GM18519 (cell line): ENCODE measurements around the gene ANKRD63.

ENCODE experiments used
- ATAC-seq: cut with Tn5 transposase; IDR thresholded peaks from one replicate; pipeline ENCODE4 v1.9.1; 2021; ENCODE audit warnings: mild to moderate bottlenecking, moderate library complexity; ENCODE audit not compliant: unreplicated experiment, low FRiP score

The ANKRD63 gene

DNA sequence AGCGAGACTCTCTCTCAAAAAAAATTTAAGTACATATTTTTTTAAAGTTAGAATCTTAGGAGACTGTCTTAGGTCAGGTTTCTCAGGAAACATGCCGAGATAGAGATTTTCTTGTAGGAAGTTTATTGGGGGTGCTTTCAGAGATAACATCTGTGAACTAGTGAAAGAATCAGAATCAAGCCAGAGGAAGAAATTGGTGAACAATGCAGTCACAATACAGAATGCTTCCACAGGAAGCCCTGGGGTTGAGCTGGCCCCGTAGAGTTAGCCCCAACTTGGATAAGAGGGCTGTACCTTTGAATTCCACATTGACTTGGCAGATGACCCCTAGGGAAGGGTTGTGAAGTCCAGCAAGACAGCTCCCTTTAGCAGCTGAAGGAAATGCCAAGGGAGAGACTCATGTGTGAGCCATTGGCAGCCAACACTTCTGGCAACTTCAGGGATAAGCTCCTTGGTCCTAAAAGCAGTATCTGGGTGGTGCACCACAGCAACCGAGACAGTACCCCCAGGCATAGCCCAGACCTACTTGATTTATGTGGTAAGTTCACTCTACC, 31.9 kb upstream of the ANKRD63 start:
- no peak for ATAC-seq

DNA sequence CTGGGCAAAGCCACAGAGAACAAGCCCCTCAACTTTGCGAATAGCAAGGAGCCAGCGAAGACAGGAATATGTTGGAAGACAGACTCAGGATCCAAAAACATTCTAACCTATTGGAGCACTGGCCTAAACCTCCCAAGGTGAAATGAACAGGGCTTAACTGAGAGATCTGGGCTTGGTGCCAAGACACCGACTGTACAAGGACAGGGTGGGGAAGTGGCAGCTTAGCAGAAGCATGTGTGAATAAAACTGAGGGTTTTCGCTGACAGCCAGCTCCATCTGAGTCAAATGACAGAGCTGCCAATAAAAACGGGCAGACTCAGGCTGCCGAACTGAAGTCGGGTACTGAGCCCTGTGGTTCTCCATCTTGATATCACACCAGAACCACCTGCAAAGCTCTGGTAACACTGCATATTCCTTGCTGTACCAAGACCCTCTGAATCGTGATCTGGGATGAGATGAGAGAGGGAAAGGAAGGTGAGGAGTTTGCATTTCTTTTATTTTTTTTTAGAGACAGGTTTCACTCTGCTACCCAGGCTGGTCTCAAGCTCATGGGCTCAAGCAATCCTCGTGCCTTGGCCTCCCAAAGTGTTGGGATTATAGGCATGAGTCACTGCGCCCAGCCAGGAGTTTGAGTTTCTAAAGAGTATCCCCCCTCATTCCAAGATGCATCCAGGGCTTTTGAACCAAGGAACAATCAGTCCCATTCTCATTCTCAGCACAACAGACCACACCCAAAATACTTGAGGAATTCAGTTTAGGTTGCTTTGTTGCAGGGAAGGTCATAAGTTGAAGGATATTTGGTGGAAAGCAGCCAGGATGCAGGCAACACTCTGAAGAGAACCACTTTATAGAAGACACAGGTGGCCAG, 30.9 kb upstream of the ANKRD63 start:
- ATAC-seq, result no peak

DNA sequence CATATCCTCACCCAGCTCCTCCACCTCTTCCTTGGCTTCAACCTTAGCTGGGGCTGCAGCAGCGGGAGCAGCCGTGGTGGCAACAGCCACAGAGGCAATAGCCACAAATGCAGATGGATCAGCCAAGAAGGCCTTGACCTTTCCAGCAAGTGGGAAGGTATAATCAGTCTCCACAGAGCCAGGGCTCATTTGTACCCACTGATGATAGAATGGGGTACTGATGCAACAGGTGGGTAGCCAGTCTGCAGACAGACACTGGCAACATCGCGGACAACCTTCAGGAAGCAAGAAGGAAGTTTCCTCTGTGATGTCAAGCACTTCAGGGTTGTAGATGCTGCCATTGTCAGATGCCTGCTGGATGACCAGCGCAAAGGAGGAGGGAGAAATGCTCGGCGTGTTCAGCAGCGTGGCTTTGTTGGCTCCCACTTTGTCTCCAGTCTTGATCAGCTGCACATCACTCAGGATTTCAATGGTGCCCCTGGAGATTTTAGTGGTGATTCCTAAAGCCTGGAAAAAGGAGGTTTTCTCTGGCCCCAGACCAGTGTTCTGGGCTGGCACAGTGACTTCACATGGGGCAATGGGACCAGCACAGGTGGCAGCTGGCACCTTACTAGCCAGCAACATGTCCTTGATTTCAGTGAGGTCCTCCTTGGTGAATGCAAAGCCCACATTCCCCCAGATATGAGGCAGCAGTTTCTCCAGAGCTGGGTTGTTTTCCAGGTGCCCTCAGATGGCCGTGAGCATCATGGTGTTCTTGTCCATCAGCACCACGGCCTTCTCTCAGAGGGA, 29.7 kb upstream of the ANKRD63 start:
- no peak for ATAC-seq

DNA sequence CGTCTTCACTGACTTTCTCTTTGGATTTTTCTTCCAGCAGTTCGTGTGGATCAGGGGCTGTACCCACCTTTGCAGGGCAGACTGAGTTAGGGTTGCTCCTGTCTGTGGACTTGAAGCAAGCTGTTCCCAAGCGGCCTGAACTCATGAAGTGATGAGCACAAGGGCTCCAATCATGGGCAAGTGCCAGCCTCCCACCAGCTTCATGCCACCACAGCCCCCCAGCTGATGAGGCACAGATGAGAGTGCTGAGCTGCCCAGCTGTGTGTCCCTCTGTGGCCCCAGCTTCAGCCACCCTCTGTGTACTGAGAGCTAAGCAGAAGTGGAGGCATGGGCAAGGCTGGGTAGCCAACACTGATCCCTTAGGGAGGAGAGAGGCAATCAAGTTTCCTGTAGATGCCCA, 28.1 kb upstream of the ANKRD63 start:
- no peak for ATAC-seq

DNA sequence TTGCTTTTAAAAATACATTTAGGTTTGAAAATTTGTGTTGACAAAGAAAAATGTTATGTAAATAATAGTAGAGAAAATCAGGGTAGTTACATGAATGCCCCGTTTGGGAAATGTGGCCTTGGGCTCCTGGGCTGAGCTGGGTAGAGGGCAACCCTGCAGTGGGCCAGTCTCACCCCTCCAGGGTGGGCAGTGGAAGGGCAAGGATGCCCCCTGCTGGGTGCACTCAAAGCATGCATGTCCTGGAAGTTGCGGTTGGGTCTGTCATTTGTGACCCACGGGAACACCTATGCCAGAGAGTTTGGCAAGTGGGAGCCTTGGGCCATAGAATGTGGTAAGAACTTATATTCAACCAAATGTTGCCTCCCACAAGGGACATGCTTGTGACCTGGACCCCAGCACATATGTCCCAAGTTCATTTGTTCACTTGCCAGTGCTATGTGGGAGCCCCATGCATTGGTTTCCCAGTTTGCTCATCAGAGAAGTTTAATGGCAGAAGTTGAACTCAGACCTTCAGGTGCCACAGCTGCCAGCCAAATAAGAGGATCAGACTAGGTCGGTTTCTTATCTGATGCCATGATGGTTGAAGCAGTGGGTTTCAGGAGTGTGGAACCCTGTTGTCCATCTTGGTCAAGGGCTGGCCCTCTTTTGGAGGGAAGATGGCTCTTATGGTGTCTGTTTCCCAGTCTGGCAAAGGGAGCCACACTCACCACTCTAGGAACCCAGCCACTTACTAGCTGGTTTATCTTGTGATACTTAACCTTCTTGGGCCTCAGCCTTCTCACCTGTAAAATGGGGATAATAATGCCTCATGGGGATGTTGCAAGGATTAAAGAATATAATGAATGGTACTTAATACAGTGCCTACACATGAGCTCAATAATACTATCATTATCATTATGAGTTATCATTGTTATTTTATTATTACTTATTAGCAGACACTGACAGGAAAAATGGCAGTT, 27.4 kb upstream of the ANKRD63 start:
- ATAC-seq, result no peak

DNA sequence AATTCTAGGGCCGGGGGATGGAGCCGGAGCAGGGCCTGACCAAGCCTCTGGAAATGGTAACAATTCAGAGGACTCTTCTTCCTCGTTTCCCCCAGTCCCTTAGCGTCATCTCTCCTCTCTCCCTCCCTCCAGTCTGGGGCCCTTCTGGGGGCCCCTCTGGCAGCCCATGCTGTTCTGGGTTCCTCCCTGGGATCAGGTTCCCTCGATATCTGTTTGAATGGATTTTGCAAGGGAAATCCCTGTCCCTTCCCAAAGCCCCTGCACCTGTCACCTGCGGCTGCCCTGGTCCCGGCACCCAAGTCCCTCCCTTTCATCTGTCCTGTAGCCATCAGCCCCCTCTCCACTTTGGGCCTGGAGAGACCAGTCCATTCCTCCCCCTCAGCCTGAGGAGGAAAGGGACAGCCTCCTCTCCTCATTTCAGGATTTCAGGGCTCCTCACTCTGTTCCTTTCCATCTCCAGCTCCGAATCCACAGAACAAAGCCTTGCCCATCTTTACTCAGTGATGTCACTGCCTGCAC, 26.5 kb upstream of the ANKRD63 start:
- ATAC-seq, result no peak

DNA sequence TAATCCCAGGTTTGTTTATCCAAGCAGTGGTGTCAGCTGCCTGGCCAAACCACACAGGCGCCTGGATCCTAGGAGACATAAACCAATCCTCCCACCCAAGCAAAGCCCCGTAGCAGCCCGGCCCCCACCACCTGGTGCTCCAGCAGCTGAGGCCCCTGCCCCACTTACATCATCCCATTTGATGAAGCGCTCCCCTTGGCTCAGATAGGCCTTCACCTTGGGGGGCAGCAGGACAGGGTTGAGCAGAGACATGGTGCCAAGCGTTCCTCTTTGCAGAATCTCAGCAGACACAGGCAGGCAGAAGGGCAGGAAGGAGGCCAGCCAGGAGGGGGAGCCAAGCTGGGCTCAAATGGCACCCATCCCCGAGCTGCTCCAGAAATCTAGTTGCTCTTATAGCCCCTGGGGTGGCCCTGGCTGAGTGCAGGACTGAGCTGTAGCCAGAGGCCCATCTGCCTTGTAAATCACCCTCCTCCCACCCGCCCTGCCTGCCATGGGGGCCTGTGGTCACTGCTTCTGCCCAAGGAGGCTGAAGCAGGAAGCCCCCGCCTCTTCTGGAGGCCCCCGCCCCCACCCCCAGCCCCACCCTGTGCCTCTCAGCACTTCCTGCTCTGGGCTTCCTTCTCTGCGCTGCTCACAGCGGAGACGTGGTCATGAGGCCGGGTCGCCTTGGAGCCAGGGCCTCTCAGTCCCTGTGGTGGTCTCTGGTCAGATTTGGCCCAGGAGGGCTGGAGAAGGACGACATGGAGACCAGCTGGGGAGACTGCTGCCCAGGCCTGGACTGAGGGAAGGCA, 24.8 kb upstream of the ANKRD63 start, which contains the start of gene PLCB2:
Gene PLCB2 (minus strand): TSS at position 515 of the 791 bp plus-strand sequence. CDS start 263 bp downstream, at position 252.
- ATAC-seq, result no peak

DNA sequence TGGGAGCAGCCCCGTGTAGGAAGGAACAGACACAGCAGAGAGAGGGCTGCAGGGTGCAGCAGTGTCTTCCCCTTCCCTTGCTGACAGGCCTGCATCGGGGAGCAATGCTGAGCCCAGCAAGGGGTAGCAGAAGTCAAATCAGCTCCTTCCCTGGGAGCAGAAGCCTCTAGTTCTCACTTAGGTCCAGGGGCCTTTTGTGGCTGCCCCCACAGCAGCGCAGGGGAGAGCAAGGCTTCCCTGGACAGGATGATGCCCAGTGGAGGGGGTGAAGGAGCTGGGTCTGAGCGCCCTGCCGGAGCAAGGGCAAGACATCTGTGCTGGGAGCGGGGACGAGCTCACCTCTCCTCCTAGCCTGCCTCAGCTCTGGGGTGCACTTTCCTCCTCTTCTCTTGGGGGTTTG, 24.0 kb upstream of the ANKRD63 start:
- no peak for ATAC-seq

DNA sequence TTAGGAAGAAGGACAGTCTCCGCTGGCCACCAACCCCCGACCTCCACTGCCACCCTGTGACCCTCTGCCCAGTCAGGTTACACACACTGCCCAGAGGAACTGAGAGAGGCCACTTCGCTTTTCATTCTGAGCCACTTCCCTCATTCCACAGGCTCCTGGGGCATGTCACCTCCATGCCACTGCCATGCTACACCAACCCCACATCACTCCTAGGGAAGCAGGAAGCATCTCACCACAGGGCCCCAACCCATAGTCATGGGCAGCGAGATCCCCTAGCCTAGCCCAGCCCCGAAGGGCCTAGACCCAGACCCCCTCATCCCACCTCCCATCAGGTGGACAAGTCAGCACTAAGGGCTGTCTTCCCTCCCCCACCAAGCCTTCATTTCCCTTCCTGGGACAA, 23.5 kb upstream of the ANKRD63 start:
- ATAC-seq, result no peak

DNA sequence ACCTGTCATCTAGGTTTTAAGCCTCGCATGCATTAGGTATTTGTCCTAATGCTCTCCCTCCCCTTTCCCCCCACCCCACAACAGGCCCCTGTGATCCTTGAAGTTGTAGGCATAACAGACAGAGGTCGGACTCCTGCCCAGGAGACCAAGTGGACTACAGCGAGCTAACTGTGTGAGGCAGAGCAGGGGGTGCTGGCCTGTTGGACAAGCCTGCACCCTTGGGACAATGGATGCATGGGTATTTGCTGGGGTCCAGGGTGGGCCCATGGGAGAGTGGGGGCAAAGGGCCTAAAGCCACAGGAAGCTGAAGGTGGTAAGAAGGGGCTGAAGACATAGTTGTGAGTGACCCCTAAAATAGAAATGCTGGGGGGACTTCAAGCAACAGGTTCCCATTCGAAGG, 22.4 kb upstream of the ANKRD63 start:
- ATAC-seq, result no peak

DNA sequence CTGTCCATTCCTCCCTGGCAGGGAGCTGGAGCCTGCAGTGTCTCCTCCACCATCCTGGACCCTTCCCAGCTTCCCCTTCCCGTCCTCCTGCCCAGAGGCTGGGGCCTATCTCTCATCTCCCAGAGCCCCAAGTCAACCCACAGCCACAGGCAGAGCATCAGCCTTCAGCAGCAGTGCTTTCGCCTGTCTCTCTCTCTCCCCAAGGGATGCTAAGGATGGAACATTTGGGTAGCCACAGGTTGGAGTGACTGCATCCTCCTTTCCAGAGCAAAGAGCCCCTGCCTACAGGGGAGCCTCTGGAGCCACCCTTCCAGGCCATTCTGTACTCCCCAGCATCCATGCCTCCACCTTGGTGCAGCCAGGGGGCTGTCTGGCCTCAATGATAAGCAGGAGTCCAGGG, 20.7 kb upstream of the ANKRD63 start:
- no peak for ATAC-seq

DNA sequence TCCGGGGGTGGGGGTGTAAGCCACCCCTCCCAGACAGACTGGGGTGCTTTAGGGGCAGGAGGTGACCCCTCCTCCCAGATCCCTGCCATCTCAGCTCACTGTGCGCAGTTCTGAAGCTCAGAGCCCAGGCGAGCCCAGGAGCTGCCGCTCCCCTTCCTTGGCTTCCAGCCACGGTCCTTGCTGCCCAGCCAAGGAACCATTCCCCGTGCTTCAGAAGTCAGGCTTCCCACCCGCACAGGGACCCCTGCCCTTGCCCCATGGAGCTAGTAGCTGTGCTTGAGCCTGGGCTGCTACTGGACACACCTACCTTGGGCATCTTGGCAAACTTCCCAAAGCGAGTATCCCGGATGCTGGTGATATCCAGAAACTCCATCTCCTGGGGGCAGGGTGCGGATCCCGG, 20.1 kb upstream of the ANKRD63 start:
- no peak for ATAC-seq

DNA sequence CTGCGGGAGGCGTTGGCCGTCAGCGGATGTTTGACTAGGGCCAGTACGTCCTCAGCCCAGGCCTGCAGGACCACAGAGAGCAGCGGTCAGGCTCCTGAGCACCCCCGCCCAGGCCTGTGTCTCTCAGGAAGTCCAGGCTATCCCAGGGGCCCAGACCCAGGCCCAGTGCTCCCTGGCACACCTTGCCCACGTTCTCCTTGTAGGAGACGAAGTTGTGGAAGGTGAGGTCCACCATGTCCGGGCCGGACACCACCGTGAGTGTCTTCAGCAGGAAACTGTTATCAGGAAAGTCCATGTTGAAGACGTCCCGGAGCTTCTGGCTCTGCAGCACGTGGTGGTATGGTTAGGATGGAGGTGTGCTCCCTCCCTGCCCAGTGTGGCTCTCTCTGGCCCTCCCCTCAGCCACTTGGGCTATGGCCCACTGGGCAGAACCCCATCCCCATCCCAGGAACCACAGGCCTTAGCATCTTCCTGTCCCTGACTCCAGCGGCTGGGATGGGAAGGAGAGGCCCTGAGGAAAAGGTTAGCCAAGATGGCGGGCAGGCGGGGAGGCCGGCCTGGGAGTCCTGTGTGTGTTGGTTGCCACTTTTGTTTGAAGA, 19.5 kb upstream of the ANKRD63 start:
- ATAC-seq, result no peak

DNA sequence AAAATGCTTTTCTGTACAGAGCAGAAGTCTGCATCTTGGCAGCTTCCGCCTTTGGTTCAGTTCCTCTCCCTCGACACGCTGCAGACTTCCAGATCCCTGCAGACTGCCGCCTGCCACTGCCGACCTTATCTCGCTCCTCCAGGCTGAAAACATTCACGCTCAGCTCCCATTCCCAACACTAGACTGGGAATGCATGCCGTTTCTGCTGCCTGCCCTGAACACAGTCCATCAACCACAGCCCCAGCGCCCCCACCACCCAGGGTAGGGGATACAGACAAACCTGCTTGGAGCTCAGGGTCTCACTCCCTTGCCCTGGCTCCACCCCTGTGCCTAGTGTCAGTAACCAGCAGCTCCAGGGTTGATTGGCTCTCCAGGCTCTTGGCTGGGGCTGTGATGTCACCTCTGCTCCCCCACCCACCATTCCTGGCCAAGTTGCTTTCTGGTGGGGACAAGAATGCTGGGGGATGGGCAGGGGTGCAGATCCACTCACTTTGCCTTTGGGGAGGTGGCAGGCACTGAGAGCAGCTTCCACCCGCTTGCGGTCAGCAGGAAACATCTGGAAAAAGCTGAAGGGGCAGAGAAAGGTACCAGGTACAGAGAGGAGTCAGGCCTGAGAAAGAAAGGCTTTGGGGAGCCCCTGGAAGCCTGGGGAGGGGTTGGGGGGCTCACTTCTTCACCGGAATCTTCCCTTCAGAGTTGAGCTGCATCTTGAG, 18.8 kb upstream of the ANKRD63 start:
- no peak for ATAC-seq

DNA sequence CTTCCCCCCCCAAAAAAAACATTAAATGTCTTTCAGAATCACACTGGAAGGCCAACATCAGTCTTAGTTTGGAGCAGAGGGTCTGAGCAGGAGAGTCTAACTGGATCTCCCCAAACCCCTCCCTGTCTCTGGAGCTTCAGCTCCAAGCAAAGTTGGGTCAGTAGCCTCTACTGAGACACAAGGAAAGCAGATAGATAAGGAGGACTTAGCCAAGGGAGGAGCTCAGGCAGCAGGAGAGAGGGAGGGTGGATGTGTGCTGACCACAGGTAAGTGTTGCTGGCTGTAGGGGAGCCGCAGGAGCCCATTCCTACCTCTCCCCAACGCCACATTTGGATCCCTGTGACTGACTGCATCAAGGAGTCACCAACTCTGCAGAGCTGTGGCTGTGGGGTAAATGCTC, 17.9 kb upstream of the ANKRD63 start:
- ATAC-seq, result no peak

DNA sequence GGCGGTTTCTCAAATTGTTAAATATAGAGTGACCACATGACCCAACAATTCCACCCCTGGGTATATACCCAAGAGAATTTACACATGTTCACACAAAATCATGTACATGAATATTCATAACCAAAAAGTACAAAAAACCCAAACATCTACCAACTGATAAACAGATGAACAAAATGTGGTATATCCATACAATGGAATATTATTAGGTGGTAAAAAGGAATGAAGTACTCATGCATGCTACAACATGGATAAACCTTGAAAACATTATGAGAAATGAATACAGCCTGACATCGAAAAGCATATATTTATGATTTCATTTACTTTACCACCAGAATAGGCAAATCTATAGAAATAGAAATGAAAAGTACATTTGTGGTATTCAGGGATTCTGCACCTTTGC, 17.5 kb upstream of the ANKRD63 start:
- no peak for ATAC-seq

DNA sequence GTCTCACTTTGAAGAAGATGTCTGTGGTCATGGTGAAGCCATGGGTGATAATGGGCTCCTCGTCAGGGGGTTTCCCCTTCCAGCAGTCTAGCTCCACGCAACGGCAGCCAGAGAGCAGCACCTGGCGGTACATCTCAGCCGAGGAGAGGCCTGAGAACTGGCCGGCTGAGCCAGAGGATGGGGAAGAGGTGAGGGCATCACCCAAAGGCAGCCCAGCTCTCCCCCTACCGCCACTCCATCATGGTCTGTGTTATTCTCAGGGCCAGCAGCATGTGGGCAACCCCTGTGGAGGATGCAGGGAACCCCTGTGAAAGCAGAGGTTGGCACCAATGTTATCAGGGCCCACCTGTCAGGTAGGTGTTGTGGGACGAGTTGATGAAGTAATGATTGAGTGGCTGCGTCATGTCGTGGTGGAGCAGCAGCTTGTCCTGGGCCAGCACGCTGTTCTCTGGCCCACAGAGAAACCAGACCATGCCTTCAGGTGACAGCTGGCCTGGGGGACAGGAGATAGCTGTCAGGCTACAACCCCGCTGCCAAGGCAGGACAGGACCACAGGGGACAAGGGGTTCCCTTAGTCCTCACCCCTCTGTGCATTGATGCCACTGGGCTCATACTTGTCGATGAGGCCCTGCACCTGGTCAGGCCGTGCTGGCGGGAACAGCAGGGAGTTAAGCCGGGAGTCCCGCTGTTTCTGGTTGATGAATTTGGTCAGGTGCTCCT, 15.5 kb upstream of the ANKRD63 start:
- no peak for ATAC-seq

DNA sequence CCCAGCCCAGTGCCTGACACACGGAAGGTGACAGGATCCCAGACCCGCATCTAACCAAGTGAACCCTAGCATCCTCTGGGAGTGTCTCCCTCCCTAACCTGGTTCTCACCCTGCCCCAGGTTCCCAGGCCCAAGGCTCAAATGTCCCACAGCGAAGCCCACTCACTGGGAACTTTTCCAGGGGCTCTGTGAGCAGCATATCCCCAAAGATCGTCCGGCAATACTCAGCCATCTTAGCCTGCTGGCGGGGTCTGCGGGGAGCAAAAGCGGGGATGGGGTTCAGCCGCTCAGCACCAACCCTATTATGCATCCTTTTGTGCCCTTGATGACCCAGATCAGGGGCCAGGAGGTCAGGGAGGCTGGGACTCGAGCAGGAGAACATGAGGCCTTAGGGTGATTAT, 14.5 kb upstream of the ANKRD63 start:
- no peak for ATAC-seq
